Glutamatergic neuron (in vitro differentiated cells): ENCODE measurements around the gene ZGPAT. TPM values are rescaled to one million over a fixed set of nuclear protein-coding genes. Genes with fewer than 3 reads are reported as not detected.
"Not testable (repeated sequence)": the region's sequence is repeated elsewhere in the genome, so short reads cannot be mapped to it uniquely, and the experiment has no call there.

ENCODE experiments used
- DNase-seq: peaks from one replicate; pipeline ENCODE4 v3.0.0; 2022
- H3K27ac Mint-ChIP-seq: one replicate; pipeline ENCODE4 v1.8.0; 2020; ENCODE audit warnings: mild to moderate bottlenecking, mixed read lengths, inconsistent platforms; ENCODE audit not compliant: unreplicated experiment
- H3K27me3 Mint-ChIP-seq: one replicate; pipeline ENCODE4 v1.8.0; 2020; ENCODE audit warnings: mild to moderate bottlenecking, moderate library complexity, mixed read lengths, inconsistent platforms; ENCODE audit not compliant: unreplicated experiment
- H3K36me3 Mint-ChIP-seq: one replicate; pipeline ENCODE4 v1.8.0; 2020; ENCODE audit warnings: mild to moderate bottlenecking, mixed read lengths, inconsistent platforms; ENCODE audit not compliant: unreplicated experiment
- H3K4me1 Mint-ChIP-seq: one replicate; pipeline ENCODE4 v1.8.0; 2020; ENCODE audit warnings: mild to moderate bottlenecking, low read depth, mixed read lengths, inconsistent platforms; ENCODE audit not compliant: unreplicated experiment
- H3K4me3 Mint-ChIP-seq: one replicate; pipeline ENCODE4 v1.8.0; 2020; ENCODE audit warnings: mild to moderate bottlenecking, mixed read lengths, inconsistent platforms; ENCODE audit not compliant: unreplicated experiment
- H3K9me3 Mint-ChIP-seq: one replicate; pipeline ENCODE4 v1.8.0; 2020; ENCODE audit warnings: mild to moderate bottlenecking, moderate library complexity, mixed read lengths, inconsistent platforms; ENCODE audit not compliant: unreplicated experiment
- CTCF ChIP-seq: fragments of 200-600 bp; sonication (generic); IDR thresholded peaks from one replicate; pipeline ENCODE4 v1.5.0; 2021; ENCODE audit not compliant: partially characterized antibody, unreplicated experiment
- total RNA-seq: library from RNA; stranded (reverse); fragmentation: NEBNext Ultra II Directional; extraction: Animal tissue kit (Norgen Biotek cat#: 25700); gene quantifications from one replicate; pipeline ENCODE4 v1.2.1, GENCODE V29; 2021; ENCODE audit not compliant: unreplicated experiment

Gene ZGPAT
- total RNA-seq, 1 donor from 2014 or later, result 41.5 TPM

GRCh38 chr20:63664143-63664851 lies 43.5 kb upstream of the ZGPAT start:
- Mint-ChIP-seq H3K36me3 (peaks cover 8% of the 10 kb centered on the region), H3K9me3 (peaks cover 3% of the 10 kb centered on the region), H3K27ac (no peak overlapping the region), H3K27me3 (peaks cover 3% of the 10 kb centered on the region), H3K4me3 (no peak overlapping the region), H3K4me1 (peaks cover 10% of the 10 kb centered on the region)
- no peak for DNase-seq
- TF ChIP-seq CTCF, result no peak

GRCh38 chr20:63664861-63665594 lies 42.8 kb upstream of the ZGPAT start:
- no peak overlapping the region for H3K4me3 Mint-ChIP-seq

DNA sequence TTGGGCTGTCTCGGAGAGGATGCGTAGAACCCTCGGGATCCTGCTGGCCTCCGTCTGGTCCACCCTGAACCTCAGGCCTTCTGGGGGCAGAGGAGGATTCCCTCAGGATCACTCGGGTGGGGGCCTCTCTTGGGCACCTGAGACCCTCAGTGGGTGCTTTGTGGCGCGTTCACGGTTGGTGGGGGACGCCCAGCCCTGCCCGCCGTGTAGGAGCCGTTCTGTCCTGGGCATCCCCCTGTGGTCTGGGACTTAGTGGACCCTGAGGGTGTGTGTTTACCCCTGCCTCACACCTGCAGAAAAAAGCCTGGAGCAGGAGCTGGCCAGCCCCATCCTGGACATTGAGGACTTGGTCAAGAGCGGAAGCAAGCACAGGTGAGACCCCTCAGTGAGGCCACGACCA lies 42.1 kb upstream of the ZGPAT start:
- no peak overlapping the region for H3K27ac Mint-ChIP-seq
- no peak overlapping the region for H3K4me3 Mint-ChIP-seq
- peaks cover 3% of the 10 kb centered on the region for H3K9me3 Mint-ChIP-seq
- H3K36me3 Mint-ChIP-seq, result peaks cover 10% of the 10 kb centered on the region
- peaks cover 2% of the 10 kb centered on the region for H3K4me1 Mint-ChIP-seq
- TF ChIP-seq CTCF, result no peak
- H3K27me3 Mint-ChIP-seq, result peaks cover 3% of the 10 kb centered on the region
- DNase-seq, result no peak

More at GRCh38 chr20:63664861-63665594, 42.8 kb upstream of the ZGPAT start:
- H3K4me1 Mint-ChIP-seq, result peaks cover 4% of the 10 kb centered on the region
- DNase-seq, result no peak
- H3K27me3 Mint-ChIP-seq, result peaks cover 3% of the 10 kb centered on the region
- TF ChIP-seq CTCF, result no peak
- peaks cover 3% of the 10 kb centered on the region for H3K9me3 Mint-ChIP-seq
- peak overlapping the region; percentile 26 for H3K27ac Mint-ChIP-seq
- H3K36me3 Mint-ChIP-seq, result peaks cover 10% of the 10 kb centered on the region

- Mint-ChIP-seq H3K4me1 (peaks cover 2% of the 10 kb centered on the region), H3K4me3 (no peak overlapping the region), H3K27ac (peak overlapping the region; percentile 6), H3K9me3 (peaks cover 3% of the 10 kb centered on the region), H3K36me3 (peaks cover 10% of the 10 kb centered on the region), H3K27me3 (peaks cover 3% of the 10 kb centered on the region)
- TF ChIP-seq CTCF, result no peak
- no peak for DNase-seq
Observed at GRCh38 chr20:63667858-63668257, 40.0 kb upstream of the ZGPAT start.

- Mint-ChIP-seq H3K27me3 (peaks cover 3% of the 10 kb centered on the region), H3K4me1 (peaks cover 2% of the 10 kb centered on the region), H3K36me3 (peaks cover 10% of the 10 kb centered on the region), H3K27ac (peak overlapping the region; percentile 6), H3K4me3 (peak overlapping the region; percentile 18), H3K9me3 (peaks cover 3% of the 10 kb centered on the region)
- TF ChIP-seq CTCF, result no peak
- DNase-seq, result no peak
Observed at GRCh38 chr20:63668351-63668750, 39.5 kb upstream of the ZGPAT start.

GRCh38 chr20:63671695-63672094 lies 36.1 kb upstream of the ZGPAT start:
- H3K36me3 Mint-ChIP-seq, H3K27ac Mint-ChIP-seq, H3K9me3 Mint-ChIP-seq, DNase-seq, H3K4me1 Mint-ChIP-seq, H3K27me3 Mint-ChIP-seq, H3K4me3 Mint-ChIP-seq: not testable (repeated sequence)
